ENCODE measurements around the gene PPP1R16B.
"Not testable (repeated sequence)": the region's sequence is repeated elsewhere in the genome, so short reads cannot be mapped to it uniquely, and the experiment has no call there.

PPP1R16B gene

DNA sequence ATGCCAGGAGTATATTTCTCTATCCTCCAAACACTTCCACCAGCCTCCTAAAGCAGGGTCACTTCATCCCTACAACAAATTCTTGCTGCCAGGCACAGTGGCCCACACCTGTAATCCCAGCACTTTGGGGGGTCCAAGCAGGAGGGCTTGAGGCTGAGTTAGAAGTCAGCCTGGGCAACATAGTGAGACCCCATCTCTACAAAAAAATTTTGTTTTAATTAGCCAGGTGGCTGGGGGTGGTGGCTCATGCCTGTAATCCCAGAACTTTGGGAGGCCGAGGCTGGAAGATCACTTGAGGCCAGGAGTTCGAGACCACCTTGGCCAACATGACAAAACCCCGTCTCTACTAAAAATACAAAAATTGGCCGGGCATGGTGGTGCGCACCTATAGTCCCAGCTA is 11.4 kb upstream of the PPP1R16B start:
- DNase-seq: not testable (repeated sequence)

GRCh38 chr20:38798266-38798665 is 7.2 kb upstream of the PPP1R16B start:
- no peak for DNase-seq

GRCh38 chr20:38799203-38799602 is 6.3 kb upstream of the PPP1R16B start:
- no peak for DNase-seq

GRCh38 chr20:38800882-38801281 is 4.6 kb upstream of the PPP1R16B start:
- no peak for DNase-seq

DNA sequence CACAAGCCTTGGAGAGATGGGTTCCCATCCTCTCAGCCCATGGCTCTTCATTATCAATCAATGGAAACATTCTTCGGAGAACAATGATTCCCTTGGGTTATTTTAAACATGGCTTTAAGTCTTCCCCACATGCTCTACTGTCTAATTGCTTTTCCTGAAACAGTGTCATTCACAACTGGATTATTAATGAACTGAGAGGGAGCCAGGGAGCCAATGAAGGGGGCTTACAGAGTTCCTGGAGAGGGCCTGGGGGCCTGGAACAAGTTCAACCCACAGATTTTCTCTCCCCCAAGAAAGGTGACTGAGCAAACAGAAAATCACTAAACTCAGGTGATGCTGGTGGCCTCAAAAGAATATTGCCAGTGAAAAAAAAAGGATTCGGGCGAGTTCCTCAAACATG is 1.3 kb upstream of the PPP1R16B start:
- no peak for DNase-seq

- DNase-seq: peak; percentile 92
Measured at GRCh38 chr20:38804682-38805501, 605 bp upstream of the PPP1R16B start.

GRCh38 chr20:38805958-38806854 is 709 bp downstream of the PPP1R16B start:
- peak; percentile 55 for DNase-seq

- peak; percentile 72 for DNase-seq
Measured at GRCh38 chr20:38806855-38807655, 1.6 kb downstream of the PPP1R16B start.

- DNase-seq: no peak
Measured at GRCh38 chr20:38809942-38810341, 4.4 kb downstream of the PPP1R16B start.

DNA sequence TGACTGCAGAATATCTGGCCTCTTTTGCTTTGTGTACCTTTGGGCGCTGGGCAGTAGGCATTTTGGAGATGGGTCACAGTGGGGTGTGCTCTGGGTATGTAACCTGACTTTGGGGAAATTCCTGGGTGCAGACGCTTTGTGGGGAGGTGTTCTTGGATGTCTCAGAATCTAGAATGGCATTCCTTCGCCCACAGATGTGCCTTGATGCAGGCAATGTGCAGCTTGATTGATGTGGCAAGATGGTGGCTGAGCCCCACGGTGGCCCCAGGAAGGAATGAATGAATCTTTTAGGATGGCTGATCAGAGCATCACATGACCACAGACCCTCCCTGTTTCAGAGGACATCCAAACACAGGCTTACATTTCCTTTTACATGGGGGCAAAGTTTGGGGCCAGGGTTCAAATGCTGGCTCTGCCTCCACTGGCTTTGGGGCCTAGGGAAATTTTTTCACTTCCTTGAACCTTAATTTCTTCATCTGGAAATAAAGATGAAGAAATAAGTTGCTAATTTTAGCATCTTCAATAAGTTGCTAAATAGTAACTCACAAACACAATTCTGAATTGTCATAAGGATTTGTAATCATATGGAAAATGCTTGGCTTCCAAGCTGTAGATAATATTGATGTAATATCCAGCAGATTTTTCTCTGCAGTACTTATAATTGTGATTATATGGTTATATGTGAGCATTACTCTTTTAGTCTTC is 5.6 kb downstream of the PPP1R16B start:
- DNase-seq: peak; percentile 34

GRCh38 chr20:38811769-38812168 is 6.3 kb downstream of the PPP1R16B start:
- no peak for DNase-seq

DNA sequence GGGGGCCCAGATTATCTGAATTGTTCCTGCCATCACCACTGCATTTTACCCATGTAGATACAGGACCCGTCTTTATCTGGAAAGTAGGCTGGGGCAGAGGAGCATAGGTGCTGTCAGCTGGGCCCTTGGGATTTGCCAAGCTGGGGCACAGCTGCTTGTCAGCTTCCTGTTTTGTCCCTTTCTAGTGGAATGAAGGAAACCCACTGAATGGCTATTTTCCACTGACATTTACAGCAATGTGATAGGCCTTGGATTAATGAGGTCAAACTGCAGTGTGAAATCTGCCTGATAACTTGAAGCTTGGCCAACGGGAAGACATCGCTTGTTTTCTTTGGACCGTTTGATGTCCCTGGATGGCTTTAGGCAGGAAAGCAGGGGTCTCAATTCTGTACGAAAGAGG is 6.7 kb downstream of the PPP1R16B start:
- no peak for DNase-seq

GRCh38 chr20:38812709-38813573 is 7.4 kb downstream of the PPP1R16B start:
- no peak for DNase-seq

GRCh38 chr20:38813574-38813962 is 8.1 kb downstream of the PPP1R16B start:
- DNase-seq: not testable (repeated sequence)

- no peak for DNase-seq
Measured at GRCh38 chr20:38815446-38815845, 9.9 kb downstream of the PPP1R16B start.

- no peak for DNase-seq
Measured at GRCh38 chr20:38818113-38819065, 12.9 kb downstream of the PPP1R16B start.

- DNase-seq: no peak
Measured at GRCh38 chr20:38825571-38825900, 20.0 kb downstream of the PPP1R16B start.

GRCh38 chr20:38825901-38826625 is 20.6 kb downstream of the PPP1R16B start:
- DNase-seq: no peak

DNA sequence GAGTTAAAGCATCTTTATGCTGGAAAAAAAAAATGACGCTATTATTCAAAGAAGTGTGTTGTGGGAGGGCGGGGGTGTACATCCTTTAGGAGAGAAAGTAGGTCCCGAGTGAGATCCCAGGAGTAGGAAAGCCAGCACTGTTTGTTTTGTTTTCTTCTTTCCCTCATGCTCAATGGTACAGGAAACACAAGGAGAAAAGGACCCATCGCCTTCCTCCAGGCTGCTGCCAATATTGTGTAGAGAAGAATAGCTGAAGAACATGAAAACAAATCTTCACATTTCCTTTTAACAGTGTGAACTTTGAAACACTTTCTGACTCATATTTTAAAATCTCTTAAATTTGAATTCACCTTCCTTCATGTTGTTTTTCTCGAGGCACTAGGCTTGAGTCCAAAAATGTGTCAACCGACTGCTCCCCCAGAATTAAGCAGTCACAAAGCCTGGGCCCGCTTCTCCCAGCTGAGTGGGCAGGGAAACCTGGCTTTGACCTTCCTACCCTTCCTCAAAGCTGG is 22.3 kb downstream of the PPP1R16B start:
- DNase-seq: no peak

Data from CD4-positive, alpha-beta T cell treated with Interleukin-21 for 1 hour (primary cell).